NCI-H2196 (cell line): ENCODE data around the gene IL36B.

Experiments used
- DNase-seq: peaks from one replicate; lab custom pipeline; 2025; ENCODE audit not compliant: unreplicated experiment; lab: John Stamatoyannopoulos, UW

The IL36B gene

GRCh38 chr2:113012436-113013335 is 40.0 kb downstream of the IL36B start:
- no peak for DNase-seq

- no peak for DNase-seq
These were observed 41.6 kb downstream of the IL36B start for GRCh38 chr2:113011108-113011507.

GRCh38 chr2:113010088-113010487 is 42.6 kb downstream of the IL36B start:
- no peak for DNase-seq

- DNase-seq = no peak
These were observed 43.0 kb downstream of the IL36B start for GRCh38 chr2:113009622-113010021.

- DNase-seq = no peak
These were observed 45.4 kb downstream of the IL36B start for GRCh38 chr2:113007250-113007649.

GRCh38 chr2:113005030-113005509 is 47.6 kb downstream of the IL36B start, which contains the start of gene IL36A:
IL36A (plus strand) TSS chr2:113005459; CDS start chr2:113005872, 413 bp downstream.
- no peak for DNase-seq

- no peak for DNase-seq
These were observed 50.0 kb downstream of the IL36B start for GRCh38 chr2:113002677-113003076.

- DNase-seq = no peak
These were observed 52.2 kb downstream of the IL36B start for GRCh38 chr2:113000436-113000835.

GRCh38 chr2:112997151-112997550 is 55.5 kb downstream of the IL36B start:
- no peak for DNase-seq

GRCh38 chr2:112996635-112997034 is 56.0 kb downstream of the IL36B start:
- DNase-seq = no peak

GRCh38 chr2:112995346-112995920 is 57.2 kb downstream of the IL36B start:
- no peak for DNase-seq

- DNase-seq = no peak
These were observed 58.0 kb downstream of the IL36B start for GRCh38 chr2:112994648-112995047.

GRCh38 chr2:112993831-112994230 is 58.8 kb downstream of the IL36B start:
- DNase-seq = peak; percentile 4

GRCh38 chr2:112989611-112990010 is 63.1 kb downstream of the IL36B start:
- no peak for DNase-seq

GRCh38 chr2:112985090-112985489 is 67.6 kb downstream of the IL36B start:
- DNase-seq = no peak

GRCh38 chr2:112980537-112980936 is 72.1 kb downstream of the IL36B start:
- no peak for DNase-seq

- no peak for DNase-seq
These were observed 72.9 kb downstream of the IL36B start for GRCh38 chr2:112979731-112980130.

GRCh38 chr2:112977559-112978056 is 75.1 kb downstream of the IL36B start, which contains the start of gene IL36G:
IL36G (plus strand) TSS chr2:112978006; CDS start chr2:112978639, 633 bp downstream.
- DNase-seq = no peak
